Activated CD4-positive, alpha-beta T cell treated with anti-CD3 and anti-CD28 coated beads, Interleukin-10, Interleukin-2, amounts not matched to agents 100 ng/mL and 50 ng/mL, durations not matched to agents 16 hours and 8 hours (primary cell): ENCODE measurements around the gene GUK1.
A peak's percentile ranks its signal among the peaks of the same experiment; 100 is the strongest.
"Not testable (repeated sequence)": the region's sequence is repeated elsewhere in the genome, so short reads cannot be mapped to it uniquely, and the experiment has no call there.

Experiments used
- DNase-seq: peaks from one replicate; pipeline ENCODE4 v3.0.0-alpha.2; 2020

Gene GUK1

GRCh38 chr1:228178737-228179684 lies 38.9 kb downstream of the GUK1 start:
- DNase-seq, result no peak

- DNase-seq, result no peak
These were observed 40.3 kb downstream of the GUK1 start for GRCh38 chr1:228180271-228180958.

GRCh38 chr1:228180959-228181644 lies 41.0 kb downstream of the GUK1 start:
- DNase-seq, result no peak

- no peak for DNase-seq
These were observed 41.6 kb downstream of the GUK1 start for GRCh38 chr1:228181645-228182034.

GRCh38 chr1:228182296-228183030 lies 42.4 kb downstream of the GUK1 start:
- DNase-seq, result no peak

- no peak for DNase-seq
These were observed 44.1 kb downstream of the GUK1 start for GRCh38 chr1:228184152-228184551.

GRCh38 chr1:228185641-228185965 lies 45.5 kb downstream of the GUK1 start:
- DNase-seq, result peak; percentile 46

GRCh38 chr1:228188249-228188648 lies 48.2 kb downstream of the GUK1 start:
- DNase-seq, result not testable (repeated sequence)

GRCh38 chr1:228190182-228190581 lies 50.1 kb downstream of the GUK1 start:
- DNase-seq, result no peak

- DNase-seq, result no peak
These were observed 50.7 kb downstream of the GUK1 start for GRCh38 chr1:228190778-228191177.

GRCh38 chr1:228194436-228194835 lies 54.4 kb downstream of the GUK1 start:
- no peak for DNase-seq

GRCh38 chr1:228194921-228195812 lies 55.1 kb downstream of the GUK1 start:
- DNase-seq, result no peak

GRCh38 chr1:228197555-228198147 lies 57.6 kb downstream of the GUK1 start:
- DNase-seq, result no peak
